ENCODE data around the gene IL22RA1.

DNA sequence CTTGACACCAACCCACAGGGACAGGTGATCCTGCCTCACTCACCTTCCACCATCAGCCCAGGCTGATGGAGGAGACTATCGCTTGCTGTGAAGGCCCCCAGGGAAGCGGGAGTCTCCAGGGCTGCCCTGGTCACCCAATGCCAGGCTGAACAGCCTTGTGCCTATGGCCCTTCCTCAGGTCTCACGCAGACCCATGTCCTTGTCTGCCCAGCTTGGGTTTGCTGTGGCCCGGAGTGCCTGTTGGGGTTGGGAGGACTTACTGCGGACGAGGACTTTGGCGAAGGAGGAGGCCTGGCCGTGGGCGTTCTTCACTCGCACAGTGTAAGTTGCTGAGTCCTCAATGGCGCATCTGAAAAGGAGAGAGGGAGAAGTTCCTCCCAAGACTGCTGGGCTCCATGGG is 45.3 kb downstream of the IL22RA1 start:
- no peak for TF ChIP-seq TAF1 (IDR thresholded peaks at IDR 0.05; ENCODE audit: borderline replicate concordance, insufficient read depth, low read length)
- no peak for TF ChIP-seq SIN3A (IDR thresholded peaks at IDR 0.05; ENCODE audit: borderline replicate concordance, insufficient read depth, low read length)
- no peak for TF ChIP-seq POLR2AphosphoS5 (IDR thresholded peaks at IDR 0.05; ENCODE audit: low read depth, low read length)

All from PFSK-1 (cell line).